Epithelial cell of proximal tubule (primary cell): ENCODE results near the gene BACH2. TPM values are rescaled to one million over a fixed set of nuclear protein-coding genes. Genes with fewer than 3 reads are reported as not detected.
"Not testable (repeated sequence)": the region's sequence is repeated elsewhere in the genome, so short reads cannot be mapped to it uniquely, and the experiment has no call there.

Experiments used
- DNase-seq: peaks from one replicate; pipeline ENCODE4 v3.0.0-alpha.2; 2011; ENCODE audit warnings: low read depth
- H3K4me3 ChIP-seq: 2 replicates; pipeline ENCODE4 v1.5.1; 2011; ENCODE audit warnings: low read depth, mild to moderate bottlenecking, low read length
- CTCF ChIP-seq: conservative IDR thresholded peaks from 2 replicates; pipeline ENCODE4 v1.5.1; 2012; ENCODE audit warnings: low read depth, mild to moderate bottlenecking, low read length
- total RNA-seq: library from RNA; depleted of rRNA; stranded (reverse); fragments of >200 nt; gene quantifications from 2 replicates; pipeline ENCODE4 v1.2.3, GENCODE V29; 2015

Gene BACH2
- total RNA-seq, 1 donor from 2014 or later, result 0.69 TPM

DNA sequence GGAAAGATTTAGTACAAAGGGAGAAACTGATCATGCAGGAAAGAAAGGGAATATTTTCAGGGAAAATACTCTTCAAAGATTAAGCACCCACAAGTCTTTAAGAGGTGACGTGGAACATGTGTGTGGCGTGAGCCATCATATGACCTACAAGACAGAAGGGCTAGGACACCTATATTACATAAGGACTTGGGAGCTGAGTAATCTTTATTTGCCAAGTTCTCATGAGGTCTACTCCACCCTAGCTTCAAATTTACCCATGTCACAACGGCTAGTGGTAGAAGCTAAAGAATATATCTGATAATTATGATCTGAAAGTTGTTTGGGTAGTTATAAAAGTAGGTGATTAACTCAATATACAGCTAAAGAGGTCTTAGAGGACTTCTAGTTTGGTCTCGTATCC lies 234.6 kb downstream of the BACH2 start:
- DNase-seq, result no peak
- H3K4me3 ChIP-seq, result no peak overlapping the region
- no peak for TF ChIP-seq CTCF

DNA sequence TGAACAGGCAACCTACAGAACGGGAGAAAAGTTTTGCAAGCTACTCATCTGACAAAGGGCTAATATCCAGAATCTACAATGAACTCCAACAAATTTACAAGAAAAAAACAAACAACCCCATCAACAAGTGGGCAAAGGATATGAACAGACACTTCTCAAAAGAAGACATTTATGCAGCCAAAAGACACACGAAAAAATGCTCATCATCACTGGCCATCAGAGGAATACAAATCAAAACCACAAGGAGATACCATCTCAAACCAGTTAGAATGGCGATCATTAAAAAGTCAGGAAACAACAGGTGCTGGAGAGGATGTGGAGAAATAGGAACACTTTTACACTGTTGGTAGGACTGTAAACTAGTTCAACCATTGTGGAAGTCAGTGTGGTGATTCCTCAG lies 237.5 kb downstream of the BACH2 start:
- not testable (repeated sequence) for DNase-seq, H3K4me3 ChIP-seq

- DNase-seq, H3K4me3 ChIP-seq: not testable (repeated sequence)
Measured at GRCh38 chr6:90055924-90056323, 240.7 kb downstream of the BACH2 start.

DNA sequence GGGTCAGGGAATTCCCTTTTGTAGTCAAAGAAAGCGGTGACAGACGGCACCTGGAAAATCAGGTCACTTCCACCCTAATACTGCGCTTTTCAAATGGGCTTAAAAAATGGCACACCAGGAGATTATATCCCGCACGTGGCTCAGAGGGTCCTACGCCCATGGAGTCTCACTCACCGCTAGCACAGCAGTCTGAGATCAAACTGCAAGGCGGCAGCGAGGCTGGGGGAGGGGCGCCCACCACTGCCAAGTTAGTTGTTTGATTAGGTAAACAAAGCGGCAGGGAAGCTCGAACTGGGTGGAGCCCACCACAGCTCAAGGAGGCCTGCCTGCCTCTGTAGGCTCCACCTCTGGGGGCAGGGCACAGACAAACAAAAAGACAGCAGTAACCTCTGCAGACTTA lies 242.4 kb downstream of the BACH2 start:
- not testable (repeated sequence) for H3K4me3 ChIP-seq, DNase-seq

DNA sequence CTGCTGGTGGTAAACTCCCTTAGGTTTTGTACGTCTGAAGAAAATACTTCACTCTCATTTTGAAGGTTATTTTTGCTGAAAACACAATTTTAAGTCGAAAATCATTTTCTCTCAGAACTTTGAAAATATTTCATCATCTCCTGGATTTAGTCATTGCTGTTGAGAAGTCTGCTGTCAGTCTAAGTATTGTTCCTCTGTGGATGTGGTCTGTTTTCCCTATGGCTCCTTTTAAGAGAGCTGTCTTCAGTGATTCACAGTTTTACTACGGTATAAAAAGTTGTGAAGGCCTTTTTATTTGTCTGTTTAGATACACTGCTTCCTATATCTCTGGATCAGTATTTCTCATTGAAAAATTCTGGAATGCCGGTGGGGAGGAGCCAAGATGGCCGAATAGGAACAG lies 243.0 kb downstream of the BACH2 start:
- DNase-seq, result no peak
- no peak overlapping the region for H3K4me3 ChIP-seq
- TF ChIP-seq CTCF, result no peak

- no peak overlapping the region for H3K4me3 ChIP-seq
- DNase-seq, result no peak
- no peak for TF ChIP-seq CTCF
Measured at GRCh38 chr6:90049295-90049694, 247.3 kb downstream of the BACH2 start.

DNA sequence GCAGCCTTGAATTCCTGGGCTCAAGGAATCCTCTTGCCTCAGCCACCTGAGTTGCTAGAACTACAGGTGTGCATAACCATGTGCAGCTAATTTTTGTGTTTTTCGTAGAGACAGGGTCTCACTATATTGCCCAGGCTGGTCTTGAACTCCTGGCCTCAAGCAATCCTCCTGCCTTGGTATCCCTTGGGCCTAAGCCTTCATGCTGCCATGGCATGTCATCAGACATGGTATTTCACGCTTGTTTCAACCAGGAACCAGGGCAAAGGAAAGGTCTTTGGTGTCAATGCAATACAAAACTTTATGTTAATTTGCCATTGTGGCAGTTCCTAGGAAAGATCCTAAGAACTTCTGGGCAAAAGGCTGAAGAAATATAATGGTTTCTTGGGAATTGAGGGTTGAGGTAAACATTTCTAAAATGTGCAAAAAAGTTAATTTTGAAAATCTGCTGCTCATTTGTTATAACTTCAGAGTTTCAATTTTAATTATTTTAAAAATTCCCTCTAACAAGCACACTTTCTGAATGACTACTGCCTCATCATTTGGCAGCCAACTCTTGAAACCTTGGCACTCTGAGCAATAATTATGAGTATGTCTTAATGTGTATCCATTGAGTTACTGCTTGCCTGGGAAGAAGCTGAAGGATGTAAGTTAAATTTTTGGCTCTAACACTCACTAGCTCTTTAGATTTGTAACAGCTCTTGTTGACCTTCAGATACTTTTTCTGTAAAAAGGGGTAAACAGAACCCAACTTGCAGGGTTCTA lies 248.3 kb downstream of the BACH2 start:
- TF ChIP-seq CTCF, result no peak
- DNase-seq, result no peak
- H3K4me3 ChIP-seq, result no peak overlapping the region

DNA sequence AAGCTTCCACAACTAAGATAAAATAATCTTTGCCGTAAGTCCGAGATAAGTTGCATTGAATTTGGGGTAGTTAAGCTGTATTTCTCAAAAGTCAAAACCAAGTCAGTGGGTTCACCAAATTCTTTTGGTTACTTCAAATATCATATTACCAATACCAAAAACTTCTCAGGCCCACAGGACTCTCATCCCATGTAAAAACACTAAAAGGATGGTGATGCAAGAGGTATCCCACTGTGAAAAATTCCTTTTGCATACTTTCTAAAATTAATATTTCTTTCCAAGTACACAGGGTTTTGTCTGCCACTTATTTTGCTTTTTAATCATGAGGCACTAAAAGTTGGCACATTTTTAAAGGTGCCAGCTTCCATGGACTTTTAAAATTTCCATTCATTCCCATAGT lies 251.1 kb downstream of the BACH2 start:
- no peak for TF ChIP-seq CTCF
- no peak for DNase-seq
- H3K4me3 ChIP-seq, result no peak overlapping the region
